Measurements from ENCODE around the gene MRPS34. TPM values are rescaled to one million over a fixed set of nuclear protein-coding genes. Genes with fewer than 3 reads are reported as not detected.

Gene MRPS34
- total and polyA plus RNA-seq, 9 of the 15 experiments (the other 6 are each of a cell fraction or from before 2014, with no cell fraction given), result 5.2 to 334 (median 92.8) TPM

DNA sequence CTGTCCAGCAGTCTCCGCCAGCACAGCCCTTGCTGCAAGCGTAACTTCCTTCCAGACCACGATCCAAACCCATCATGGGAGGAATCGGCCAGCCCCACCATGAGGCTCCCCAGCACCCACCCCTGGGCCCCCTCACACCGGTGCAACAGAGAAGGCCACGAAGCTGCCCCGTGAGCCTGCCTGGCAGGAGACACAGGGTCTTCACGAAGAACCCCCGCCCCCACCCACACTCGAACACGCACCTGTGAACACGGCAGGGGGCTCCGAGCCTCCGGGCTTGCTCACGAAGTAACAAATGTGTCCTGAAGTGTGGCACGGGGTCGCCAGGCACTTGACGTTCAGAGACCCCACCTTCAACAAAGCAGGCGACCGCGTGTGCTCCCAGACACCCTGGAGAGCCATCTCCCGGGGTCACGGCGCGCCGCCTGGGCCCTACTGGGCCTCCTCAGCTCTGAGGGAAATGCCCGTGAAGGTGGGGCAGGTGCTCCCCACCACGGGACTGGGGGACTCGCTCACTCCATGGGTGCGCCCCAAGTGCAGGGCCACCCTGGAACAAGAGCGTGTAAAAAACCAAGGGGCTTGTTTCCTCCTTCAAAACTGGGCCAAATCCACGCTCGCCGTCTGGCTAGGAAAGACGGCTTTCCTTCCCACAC lies 46.1 kb upstream of the MRPS34 start:
- TF ChIP-seq ATF1 (CRISPR knock-in tag; IDR thresholded peaks at IDR 0.05) (no peak), ATF1 (tag; IDR thresholded peaks at IDR 0.05) (no peak), POLR2G (IDR thresholded peaks at IDR 0.05; ENCODE audit: low read depth, low read length) (peak; percentile 23; the same call in 1 of the 2 replicates)
- DNase-seq (ENCODE audit: extremely low read depth in 1 of 4, low spot score in 3 of 4), result no peak

DNA sequence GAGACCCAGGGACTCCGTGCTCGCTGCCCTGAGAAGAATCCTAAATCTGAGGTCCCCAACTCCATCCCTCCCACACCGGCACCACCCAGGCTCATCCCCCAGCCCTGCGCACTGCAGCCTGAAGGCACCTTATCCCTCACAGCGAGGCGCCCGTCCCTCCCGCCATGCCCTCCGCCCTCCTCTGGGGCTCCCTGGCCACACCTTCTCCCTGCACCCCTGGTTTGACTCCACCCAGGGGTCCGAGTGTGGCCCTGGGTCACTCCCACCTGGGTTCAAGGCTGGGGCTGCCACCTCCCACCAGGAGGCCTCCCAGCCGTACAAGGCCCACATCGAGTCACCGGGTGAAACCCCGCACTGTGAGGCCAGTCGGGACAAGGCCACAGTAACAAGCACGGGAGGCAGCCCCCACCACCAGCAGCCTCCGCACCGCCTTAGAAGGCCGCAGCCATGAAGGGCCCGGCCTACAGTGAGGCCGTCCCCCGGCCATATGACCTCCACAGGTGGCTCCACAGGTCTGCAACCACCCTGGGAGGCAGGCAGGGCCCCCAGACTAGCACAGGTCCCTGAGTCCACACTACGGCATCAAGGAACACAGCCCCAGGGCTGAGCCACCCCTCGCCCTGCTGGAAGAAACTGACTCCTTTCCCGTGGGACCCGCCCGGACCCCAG lies 45.4 kb upstream of the MRPS34 start:
- Histone ChIP-seq H3K27me3 (ENCODE audit: control insufficient read depth in 2 of 2, insufficient read depth in 2 of 2, low read length in 2 of 2) (no peaks in the 10 kb centered on the region), H4K20me1 (replicated peaks; ENCODE audit: control insufficient read depth, insufficient read depth, low read length) (no peaks in the 10 kb centered on the region), H3K4me1 (replicated peaks in 1 of 2; ENCODE audit: control insufficient read depth in 2 of 2, insufficient read depth in 2 of 2, low read length in 2 of 2) (peaks cover 0 to 49% of the 10 kb centered on the region in 2 experiments; a peak in 2 of 5 replicates), H3K9ac (ENCODE audit: insufficient read depth in 1 of 2, low read depth in 2 of 2, low read length in 2 of 2) (peak overlapping the region in 1 of 2 experiments; percentile 13; a peak in 1 of 4 replicates), H3K27ac (ENCODE audit: extremely low read depth, low read depth, low read length) (no peak overlapping the region), H3K36me3 (ENCODE audit: control insufficient read depth, insufficient read depth, low read length) (peaks cover 3% of the 10 kb centered on the region; the same call in 1 of the 3 replicates), H3K79me2 (ENCODE audit: control insufficient read depth, insufficient read depth, low read length) (no peaks in the 10 kb centered on the region), H3K9me3 (replicated peaks; ENCODE audit: control insufficient read depth, insufficient read depth, low read depth, low read length) (no peaks in the 10 kb centered on the region), H3K4me3 (no peak overlapping the region), H2AFZ (ENCODE audit: low read depth, low read length) (no peak overlapping the region), H3K4me2 (ENCODE audit: insufficient read depth, low read length) (no peak overlapping the region), H3K9me1 (ENCODE audit: control insufficient read depth, insufficient read depth, low read length) (no peaks in the 10 kb centered on the region)
- DNase-seq (ENCODE audit: extremely low read depth in 1 of 4, low spot score in 3 of 4), result no peak
- ATAC-seq, result no peak
- in situ Hi-C loops (cut with MboI) (no loop called here), intact Hi-C loops (cut with micrococcal nuclease) (no loop called here)
- no peak for FAIRE-seq
- WGBS (ENCODE audit: insufficient coverage, low coverage, missing lambda C conversion rate), result 77% methylated on average over 19 of the region's 27 CpGs
- POLR2A ChIA-PET, result no interaction called here
- CTCF ChIA-PET (ENCODE audit: low intra/inter-chr PET ratio), result no interaction called here
- BruUV-seq (replicated peaks), result no TSS peak
- no peak for TF ChIP-seq NR1H2 (CRISPR knock-in tag; IDR thresholded peaks at IDR 0.05)
- 0 out of 2 replicates have a peak, but pooled peaks have one; percentile 9 for TF ChIP-seq RBFOX2 (IDR thresholded peaks at IDR 0.05; ENCODE audit: low read depth, low read length)
- peak; percentile 54; the same call in 1 of the 2 replicates for TF ChIP-seq POLR2G (IDR thresholded peaks at IDR 0.05; ENCODE audit: low read depth, low read length)

More for the DNA sequence above, 46.1 kb upstream of the MRPS34 start:
- ChIA-PET POLR2A (no interaction called here), CTCF (ENCODE audit: low intra/inter-chr PET ratio) (no interaction called here)
- 81% methylated on average over 29 of the region's 35 CpGs for WGBS (ENCODE audit: insufficient coverage, low coverage, missing lambda C conversion rate)
- Histone ChIP-seq H3K9ac (ENCODE audit: insufficient read depth in 1 of 2, low read depth in 2 of 2, low read length in 2 of 2) (peak overlapping the region in 1 of 2 experiments; percentile 13; a peak in 1 of 4 replicates), H3K27ac (ENCODE audit: extremely low read depth, low read depth, low read length) (no peak overlapping the region), H3K4me2 (ENCODE audit: insufficient read depth, low read length) (no peak overlapping the region), H3K9me1 (ENCODE audit: control insufficient read depth, insufficient read depth, low read length) (no peaks in the 10 kb centered on the region), H3K27me3 (ENCODE audit: control insufficient read depth in 2 of 2, insufficient read depth in 2 of 2, low read length in 2 of 2) (no peaks in the 10 kb centered on the region), H3K36me3 (ENCODE audit: control insufficient read depth, insufficient read depth, low read length) (peaks cover 3% of the 10 kb centered on the region; the same call in 1 of the 3 replicates), H3K9me3 (replicated peaks; ENCODE audit: control insufficient read depth, insufficient read depth, low read depth, low read length) (no peaks in the 10 kb centered on the region), H3K4me1 (replicated peaks in 1 of 2; ENCODE audit: control insufficient read depth in 2 of 2, insufficient read depth in 2 of 2, low read length in 2 of 2) (peaks cover 0 to 49% of the 10 kb centered on the region in 2 experiments; a peak in 2 of 5 replicates), H2AFZ (ENCODE audit: low read depth, low read length) (no peak overlapping the region), H3K79me2 (ENCODE audit: control insufficient read depth, insufficient read depth, low read length) (no peaks in the 10 kb centered on the region), H4K20me1 (replicated peaks; ENCODE audit: control insufficient read depth, insufficient read depth, low read length) (no peaks in the 10 kb centered on the region), H3K4me3 (no peak overlapping the region)
- in situ Hi-C loops (cut with MboI), result no loop called here
- intact Hi-C loops (cut with micrococcal nuclease), result no loop called here
- ATAC-seq (no peak), FAIRE-seq (no peak)
- no TSS peak for BruUV-seq (replicated peaks)
